ENCODE data around the gene HTRA1. TPM values are rescaled to one million over a fixed set of nuclear protein-coding genes. Genes with fewer than 3 reads are reported as not detected.

The HTRA1 gene
- polyA plus RNA-seq, 3 donors = 0.84 to 4.7 (median 2.2) TPM

DNA sequence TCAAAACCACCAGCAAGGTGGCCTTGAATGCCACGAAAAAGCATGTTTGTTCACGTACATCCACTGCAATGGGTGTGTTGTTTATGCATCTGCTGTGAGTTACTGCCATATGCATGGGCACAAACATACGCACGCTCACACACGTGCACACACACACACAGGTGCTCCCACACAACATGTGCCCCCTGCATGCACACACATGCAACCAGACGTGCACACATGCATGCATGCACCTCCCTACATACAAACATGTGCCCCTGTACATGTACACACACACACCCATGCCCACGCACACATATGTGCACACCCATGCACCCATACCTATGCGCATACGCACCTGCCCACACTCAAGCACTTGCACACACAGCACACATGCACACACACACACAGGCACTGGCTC lies 89.1 kb downstream of the HTRA1 start:
- Histone ChIP-seq H3K27ac (ENCODE audit: low read depth in 1 of 2, low read length in 2 of 2) (no peak overlapping the region), H3K4me2 (replicated peaks; ENCODE audit: extremely low read depth, low read length, poor library complexity, severe bottlenecking) (no peak overlapping the region), H3K9ac (ENCODE audit: insufficient read depth, low read length, poor library complexity, severe bottlenecking) (no peak overlapping the region), H3K9me3 (replicated peaks in 1 of 2; ENCODE audit: control insufficient read depth in 1 of 2, insufficient read depth in 1 of 2, low read length in 2 of 2) (no peaks in the 10 kb centered on the region), H3K36me3 (replicated peaks in 1 of 2; ENCODE audit: control insufficient read depth in 1 of 2, insufficient read depth in 2 of 2, low read length in 2 of 2) (no peaks in the 10 kb centered on the region), H2AFZ (ENCODE audit: insufficient read depth, low read depth, low read length, poor library complexity, severe bottlenecking) (no peak overlapping the region), H3K4me3 (replicated peaks in 1 of 3; ENCODE audit: low read depth in 2 of 3, low read length in 3 of 3) (no peak overlapping the region), H4K20me1 (ENCODE audit: insufficient read depth, low read length) (no peaks in the 10 kb centered on the region), H3K4me1 (ENCODE audit: control insufficient read depth in 1 of 2, insufficient read depth in 2 of 2, low read length in 2 of 2) (no peaks in the 10 kb centered on the region), H3K27me3 (ENCODE audit: control insufficient read depth in 2 of 2, insufficient read depth in 2 of 2, low read length in 2 of 2) (no peaks in the 10 kb centered on the region), H3K79me2 (ENCODE audit: insufficient read depth, low read length) (no peaks in the 10 kb centered on the region)
- intact Hi-C loops (cut with micrococcal nuclease) = no loop called here
- TF ChIP-seq, protein P1, sequence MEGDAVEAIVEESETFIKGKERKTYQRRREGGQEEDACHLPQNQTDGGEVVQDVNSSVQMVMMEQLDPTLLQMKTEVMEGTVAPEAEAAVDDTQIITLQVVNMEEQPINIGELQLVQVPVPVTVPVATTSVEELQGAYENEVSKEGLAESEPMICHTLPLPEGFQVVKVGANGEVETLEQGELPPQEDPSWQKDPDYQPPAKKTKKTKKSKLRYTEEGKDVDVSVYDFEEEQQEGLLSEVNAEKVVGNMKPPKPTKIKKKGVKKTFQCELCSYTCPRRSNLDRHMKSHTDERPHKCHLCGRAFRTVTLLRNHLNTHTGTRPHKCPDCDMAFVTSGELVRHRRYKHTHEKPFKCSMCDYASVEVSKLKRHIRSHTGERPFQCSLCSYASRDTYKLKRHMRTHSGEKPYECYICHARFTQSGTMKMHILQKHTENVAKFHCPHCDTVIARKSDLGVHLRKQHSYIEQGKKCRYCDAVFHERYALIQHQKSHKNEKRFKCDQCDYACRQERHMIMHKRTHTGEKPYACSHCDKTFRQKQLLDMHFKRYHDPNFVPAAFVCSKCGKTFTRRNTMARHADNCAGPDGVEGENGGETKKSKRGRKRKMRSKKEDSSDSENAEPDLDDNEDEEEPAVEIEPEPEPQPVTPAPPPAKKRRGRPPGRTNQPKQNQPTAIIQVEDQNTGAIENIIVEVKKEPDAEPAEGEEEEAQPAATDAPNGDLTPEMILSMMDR (IDR thresholded peaks at IDR 0.05) = no peak
- Mint-ChIP-seq H3K9me3 (peaks cover 0 to 1% (median 0%) of the 10 kb centered on the region in 7 donors), H3K4me1 (no peaks in the 10 kb centered on the region), H3K36me3 (no peaks in the 10 kb centered on the region), H3K4me3 (no peak overlapping the region), H3K27me3 (ENCODE audit: low read depth in 3 of 3) (peaks cover 3 to 13% (median 12%) of the 10 kb centered on the region in 3 donors), H3K27ac (no peak overlapping the region)
- 96% methylated on average over 5 of the region's 9 CpGs for WGBS (ENCODE audit: insufficient coverage)
- no peak for DNase-seq

DNA sequence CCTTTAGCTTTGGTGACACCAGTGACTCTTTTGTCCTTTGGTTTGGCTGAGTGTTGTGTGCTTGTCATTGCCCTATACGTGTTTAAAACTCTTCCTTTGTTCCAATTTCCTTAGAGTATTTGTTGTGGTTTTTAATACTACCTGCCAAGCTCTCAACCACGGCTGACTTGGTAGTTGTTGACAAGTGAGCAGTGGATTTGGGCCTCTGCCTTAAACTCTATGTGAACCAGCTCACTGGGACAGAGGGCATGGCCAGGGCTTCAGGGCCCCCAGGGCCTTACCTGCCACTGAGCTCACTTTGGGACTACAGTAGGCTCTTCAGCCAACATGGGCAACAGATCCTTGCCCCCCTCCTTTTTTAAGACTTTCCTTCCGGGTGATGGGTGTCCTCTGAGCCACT lies 89.6 kb downstream of the HTRA1 start:
- TF ChIP-seq, protein P1 (IDR thresholded peaks at IDR 0.05) = no peak
- Mint-ChIP-seq H3K4me3 (no peak overlapping the region), H3K27ac (no peak overlapping the region), H3K27me3 (ENCODE audit: low read depth in 3 of 3) (peaks cover 3 to 13% (median 12%) of the 10 kb centered on the region in 3 donors), H3K36me3 (no peaks in the 10 kb centered on the region), H3K4me1 (no peaks in the 10 kb centered on the region), H3K9me3 (peaks cover 0 to 1% (median 0%) of the 10 kb centered on the region in 7 donors)
- Histone ChIP-seq H2AFZ (ENCODE audit: insufficient read depth, low read depth, low read length, poor library complexity, severe bottlenecking) (no peak overlapping the region), H3K27ac (ENCODE audit: low read depth in 1 of 2, low read length in 2 of 2) (no peak overlapping the region), H4K20me1 (ENCODE audit: insufficient read depth, low read length) (no peaks in the 10 kb centered on the region), H3K9ac (ENCODE audit: insufficient read depth, low read length, poor library complexity, severe bottlenecking) (no peak overlapping the region), H3K9me3 (replicated peaks in 1 of 2; ENCODE audit: control insufficient read depth in 1 of 2, insufficient read depth in 1 of 2, low read length in 2 of 2) (no peaks in the 10 kb centered on the region), H3K4me2 (replicated peaks; ENCODE audit: extremely low read depth, low read length, poor library complexity, severe bottlenecking) (no peak overlapping the region), H3K4me1 (ENCODE audit: control insufficient read depth in 1 of 2, insufficient read depth in 2 of 2, low read length in 2 of 2) (no peaks in the 10 kb centered on the region), H3K79me2 (ENCODE audit: insufficient read depth, low read length) (no peaks in the 10 kb centered on the region), H3K27me3 (ENCODE audit: control insufficient read depth in 2 of 2, insufficient read depth in 2 of 2, low read length in 2 of 2) (no peaks in the 10 kb centered on the region), H3K4me3 (replicated peaks in 1 of 3; ENCODE audit: low read depth in 2 of 3, low read length in 3 of 3) (no peak overlapping the region), H3K36me3 (replicated peaks in 1 of 2; ENCODE audit: control insufficient read depth in 1 of 2, insufficient read depth in 2 of 2, low read length in 2 of 2) (no peaks in the 10 kb centered on the region)
- DNase-seq = no peak
- WGBS (ENCODE audit: insufficient coverage) = 100% methylated on average over 1 of the region's 3 CpGs
- intact Hi-C loops (cut with micrococcal nuclease) = no loop called here
